ENCODE results near the gene JPH4. TPM values are rescaled to one million over a fixed set of nuclear protein-coding genes. Genes with fewer than 3 reads are reported as not detected.

Gene JPH4
- total RNA-seq, 2 experiments from 2014 or later, result not detected

DNA sequence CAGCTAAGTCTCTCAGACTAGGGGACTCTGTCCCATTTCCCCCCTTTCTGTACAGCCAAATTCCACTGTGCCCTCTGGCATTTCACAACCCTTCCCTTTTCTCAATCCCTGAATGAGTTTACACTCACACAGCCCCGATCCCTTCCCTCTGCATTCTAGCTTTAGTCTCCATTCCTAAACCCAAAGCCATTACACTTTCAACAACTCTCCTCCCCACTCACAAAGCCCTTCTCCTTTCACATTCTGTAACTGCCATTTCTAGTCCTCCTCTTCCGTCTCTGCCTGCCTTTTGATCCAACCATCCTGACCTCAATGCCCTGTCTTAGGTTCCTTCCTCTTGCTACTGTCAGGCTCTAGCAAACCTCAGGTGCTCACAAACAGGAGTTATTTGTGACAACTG, 30.7 kb downstream of the JPH4 start:
- no peak overlapping the region for H3K27ac ChIP-seq (ENCODE audit: low read depth, low read length, poor library complexity, severe bottlenecking)
- H3K36me3 ChIP-seq (ENCODE audit: insufficient read depth, low read length), result no peaks in the 10 kb centered on the region
- POLR2A ChIA-PET, result interaction anchor here (0.6 kb wide), 1 partner anchor 10 kb away, joined by 3 read pairs; no protein-coding TSS in a partner anchor
- CTCF ChIA-PET (ENCODE audit: unreplicated experiment), result no interaction called here
- TF ChIP-seq, protein P1, sequence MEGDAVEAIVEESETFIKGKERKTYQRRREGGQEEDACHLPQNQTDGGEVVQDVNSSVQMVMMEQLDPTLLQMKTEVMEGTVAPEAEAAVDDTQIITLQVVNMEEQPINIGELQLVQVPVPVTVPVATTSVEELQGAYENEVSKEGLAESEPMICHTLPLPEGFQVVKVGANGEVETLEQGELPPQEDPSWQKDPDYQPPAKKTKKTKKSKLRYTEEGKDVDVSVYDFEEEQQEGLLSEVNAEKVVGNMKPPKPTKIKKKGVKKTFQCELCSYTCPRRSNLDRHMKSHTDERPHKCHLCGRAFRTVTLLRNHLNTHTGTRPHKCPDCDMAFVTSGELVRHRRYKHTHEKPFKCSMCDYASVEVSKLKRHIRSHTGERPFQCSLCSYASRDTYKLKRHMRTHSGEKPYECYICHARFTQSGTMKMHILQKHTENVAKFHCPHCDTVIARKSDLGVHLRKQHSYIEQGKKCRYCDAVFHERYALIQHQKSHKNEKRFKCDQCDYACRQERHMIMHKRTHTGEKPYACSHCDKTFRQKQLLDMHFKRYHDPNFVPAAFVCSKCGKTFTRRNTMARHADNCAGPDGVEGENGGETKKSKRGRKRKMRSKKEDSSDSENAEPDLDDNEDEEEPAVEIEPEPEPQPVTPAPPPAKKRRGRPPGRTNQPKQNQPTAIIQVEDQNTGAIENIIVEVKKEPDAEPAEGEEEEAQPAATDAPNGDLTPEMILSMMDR (conservative IDR thresholded peaks at IDR 0.05; ENCODE audit: low read length), result no peak
- no peak for TF ChIP-seq EZH2phosphoT487 (IDR thresholded peaks at IDR 0.05; ENCODE audit: borderline replicate concordance, low read depth, low read length)
- H3K4me3 ChIP-seq (ENCODE audit: low read depth, low read length, poor library complexity, severe bottlenecking), result no peak overlapping the region
- no peaks in the 10 kb centered on the region; the same call in 1 of the 2 replicates for H4K20me1 ChIP-seq (ENCODE audit: insufficient read depth, low read length)
- H3K4me1 ChIP-seq (ENCODE audit: insufficient read depth, low read length, poor library complexity, severe bottlenecking), result peaks cover 13% of the 10 kb centered on the region
- no peak overlapping the region for H3K4me2 ChIP-seq (ENCODE audit: low read length)
- H3K9me2 ChIP-seq (ENCODE audit: insufficient read depth, low read length), result no peaks in the 10 kb centered on the region
- intact Hi-C loops (cut with micrococcal nuclease; ENCODE audit: unreplicated experiment), result no loop called here
- no peaks in the 10 kb centered on the region for H3K79me2 ChIP-seq (ENCODE audit: insufficient read depth, low read depth, low read length)
- H2AFZ ChIP-seq (ENCODE audit: low read length), result no peak overlapping the region
- no TSS peak for BruUV-seq (replicated peaks)
- H3K9me3 ChIP-seq (ENCODE audit: low read length), result no peaks in the 10 kb centered on the region
- no peak for DNase-seq (ENCODE audit: low spot score)

DNA sequence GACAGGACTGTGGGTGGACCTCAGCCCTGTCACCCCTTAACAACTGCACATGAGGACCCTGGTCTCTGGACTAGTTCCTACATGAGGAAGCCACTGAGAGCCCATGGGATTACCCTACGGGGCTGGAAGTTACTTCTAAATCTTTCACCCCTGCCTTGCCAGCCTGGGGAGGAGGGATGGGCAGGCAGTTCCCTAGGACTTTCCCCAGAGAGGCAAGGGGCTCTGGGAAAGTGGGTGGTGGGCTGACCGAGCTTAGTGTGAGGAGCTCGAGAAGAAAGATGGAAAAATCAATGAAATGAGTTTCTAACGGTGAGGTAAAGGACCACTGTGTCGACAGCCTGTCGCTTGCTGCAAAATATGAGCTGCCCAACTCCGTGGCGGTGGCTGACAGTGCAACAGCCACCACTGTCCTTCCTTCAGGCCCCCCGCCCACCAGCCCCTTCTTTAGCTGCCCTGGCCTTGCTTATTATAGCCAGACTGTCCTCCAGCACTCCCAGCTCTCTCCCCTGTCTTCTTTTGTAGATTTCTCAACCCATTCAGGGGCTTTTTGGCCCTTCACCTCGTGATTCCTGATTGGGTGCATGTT, 32.0 kb downstream of the JPH4 start:
- ChIA-PET POLR2A (interaction anchor here (1.1 kb wide), 1 partner anchor 9 kb away, joined by 3 read pairs; no protein-coding TSS in a partner anchor), CTCF (ENCODE audit: unreplicated experiment) (interaction anchor here (1.1 kb wide), 1 partner anchor 14 kb away, joined by 3 read pairs; no protein-coding TSS in a partner anchor)
- intact Hi-C loops (cut with micrococcal nuclease; ENCODE audit: unreplicated experiment), result no loop called here
- H4K20me1 ChIP-seq (ENCODE audit: insufficient read depth, low read length), result no peaks in the 10 kb centered on the region; the same call in 1 of the 2 replicates
- BruUV-seq (replicated peaks), result no TSS peak
- TF ChIP-seq, protein P1 (conservative IDR thresholded peaks at IDR 0.05; ENCODE audit: low read length), result no peak
- no peak for TF ChIP-seq EZH2phosphoT487 (IDR thresholded peaks at IDR 0.05; ENCODE audit: borderline replicate concordance, low read depth, low read length)
- no peak overlapping the region for H3K4me2 ChIP-seq (ENCODE audit: low read length)
- no peaks in the 10 kb centered on the region for H3K36me3 ChIP-seq (ENCODE audit: insufficient read depth, low read length)
- no peaks in the 10 kb centered on the region for H3K9me2 ChIP-seq (ENCODE audit: insufficient read depth, low read length)
- no peak for DNase-seq (ENCODE audit: low spot score)
- peaks cover 8% of the 10 kb centered on the region for H3K4me1 ChIP-seq (ENCODE audit: insufficient read depth, low read length, poor library complexity, severe bottlenecking)
- H3K79me2 ChIP-seq (ENCODE audit: insufficient read depth, low read depth, low read length), result no peaks in the 10 kb centered on the region
- H3K27ac ChIP-seq (ENCODE audit: low read depth, low read length, poor library complexity, severe bottlenecking), result no peak overlapping the region
- H2AFZ ChIP-seq (ENCODE audit: low read length), result no peak overlapping the region
- no peaks in the 10 kb centered on the region for H3K9me3 ChIP-seq (ENCODE audit: low read length)
- no peak overlapping the region for H3K4me3 ChIP-seq (ENCODE audit: low read depth, low read length, poor library complexity, severe bottlenecking)

DNA sequence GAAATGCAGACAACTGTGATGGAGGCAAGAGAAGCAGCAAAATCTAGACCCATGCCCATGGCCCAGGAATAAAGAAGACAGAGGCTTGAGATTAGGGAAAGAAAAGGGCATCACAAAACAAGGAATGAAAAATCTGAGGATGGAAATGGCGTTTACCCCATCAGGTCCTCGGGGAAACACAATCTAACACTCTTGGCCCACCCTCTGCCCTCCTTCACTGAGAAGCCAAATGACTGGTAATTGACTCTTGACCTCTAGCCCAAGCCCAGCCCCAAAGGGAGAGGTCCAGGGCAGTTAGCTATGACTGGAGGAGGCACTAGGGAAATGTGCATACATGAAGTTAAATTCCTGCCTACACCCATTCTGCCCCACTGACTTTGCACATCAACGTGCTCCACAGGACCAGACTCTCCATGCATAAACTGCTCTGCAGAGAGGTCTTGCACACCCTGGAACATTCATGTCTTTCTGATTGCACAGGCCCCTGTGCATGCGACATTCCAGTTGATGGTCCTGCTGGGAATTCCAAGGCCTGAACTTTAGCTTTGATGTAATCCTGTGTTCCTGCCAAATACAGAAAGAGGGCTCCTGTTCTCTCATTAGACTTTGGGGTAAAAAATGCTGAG, 32.7 kb downstream of the JPH4 start:
- Histone ChIP-seq H3K9me2 (ENCODE audit: insufficient read depth, low read length) (no peaks in the 10 kb centered on the region), H4K20me1 (ENCODE audit: insufficient read depth, low read length) (no peaks in the 10 kb centered on the region; the same call in 1 of the 2 replicates), H3K9me3 (ENCODE audit: low read length) (no peaks in the 10 kb centered on the region), H2AFZ (ENCODE audit: low read length) (no peak overlapping the region), H3K4me2 (ENCODE audit: low read length) (no peak overlapping the region), H3K27ac (ENCODE audit: low read depth, low read length, poor library complexity, severe bottlenecking) (no peak overlapping the region), H3K79me2 (ENCODE audit: insufficient read depth, low read depth, low read length) (no peaks in the 10 kb centered on the region), H3K4me3 (ENCODE audit: low read depth, low read length, poor library complexity, severe bottlenecking) (no peak overlapping the region), H3K36me3 (ENCODE audit: insufficient read depth, low read length) (no peaks in the 10 kb centered on the region), H3K4me1 (ENCODE audit: insufficient read depth, low read length, poor library complexity, severe bottlenecking) (peaks cover 7% of the 10 kb centered on the region)
- CTCF ChIA-PET (ENCODE audit: unreplicated experiment), result interaction anchor here (1.1 kb wide), 1 partner anchor 15 kb away, joined by 3 read pairs; no protein-coding TSS in a partner anchor
- intact Hi-C loops (cut with micrococcal nuclease; ENCODE audit: unreplicated experiment), result no loop called here
- no peak for DNase-seq (ENCODE audit: low spot score)
- no peak for TF ChIP-seq EZH2phosphoT487 (IDR thresholded peaks at IDR 0.05; ENCODE audit: borderline replicate concordance, low read depth, low read length)
- TF ChIP-seq, protein P1 (conservative IDR thresholded peaks at IDR 0.05; ENCODE audit: low read length), result no peak
- POLR2A ChIA-PET, result interaction anchor here (0.7 kb wide), 1 partner anchor 11 kb away, joined by 3 read pairs; no protein-coding TSS in a partner anchor
- no TSS peak for BruUV-seq (replicated peaks)

Data from OCI-LY7 (cell line).